Testis (tissue), 3 donors: ENCODE data around the gene ANKHD1. TPM values are rescaled to one million over a fixed set of nuclear protein-coding genes. Genes with fewer than 3 reads are reported as not detected.

Experiments
- DNase-seq: peaks from one replicate; pipeline ENCODE4 v3.0.0-alpha.2; 2019
- H3K27ac ChIP-seq, 2 donors: fragments of 200-600 bp; sonication (generic); one replicate each; pipeline ENCODE4 v1.5.1; 2019
- H3K27me3 ChIP-seq: fragments of 200-600 bp; sonication (generic); one replicate; pipeline ENCODE4 v1.5.1; 2019
- H3K36me3 ChIP-seq: fragments of 200-600 bp; sonication (generic); one replicate; pipeline ENCODE4 v1.5.1; 2017; ENCODE audit warnings: low read depth; ENCODE audit errors: missing control alignments
- H3K4me1 ChIP-seq: fragments of 200-600 bp; sonication (generic); one replicate; pipeline ENCODE4 v1.5.1; 2019
- H3K4me3 ChIP-seq, 2 donors: fragments of 200-600 bp; sonication (generic); one replicate each; pipeline ENCODE4 v1.5.1; 2017 to 2019
- H3K9me3 ChIP-seq: fragments of 200-600 bp; sonication (generic); one replicate; pipeline ENCODE4 v1.5.1; 2017
- CTCF ChIP-seq, 3 experiments: fragments of 450-650 bp in 2 of 3; fragments of 200-600 bp in 1 of 3; sonication (generic) in 1 of 3; IDR thresholded peaks; one replicate each; pipeline ENCODE4 v1.5.1; 2016 to 2019; ENCODE audit warnings: antibody characterized with exemption in 3 of 3, mild to moderate bottlenecking in 2 of 3, moderate library complexity in 1 of 3
- POLR2A ChIP-seq: fragments of 450-650 bp; IDR thresholded peaks from one replicate; pipeline ENCODE4 v1.6.1; 2017; ENCODE audit warnings: antibody characterized with exemption, mild to moderate bottlenecking, moderate library complexity
- WGBS, 2 donors: methylation state at CpG; one replicate each; pipeline ENCODE4 v1.1.5; 2018; 5-methylcytosine and 5-hydroxymethylcytosine counted together
- intact Hi-C: fragments of 100-400 bp; cut with DNase I; formaldehyde crosslinking; loops from one replicate; pipeline ENCODE4 v1.15.1; 2023; ENCODE audit warnings: low total_unique reads
- polyA plus RNA-seq: library from polyadenylated mRNA; stranded (reverse); fragments of 350-450 nt; fragmentation: Illumina TruSeq; extraction: RNeasy Lipid Tissue Mini Kit (QIAGEN cat#74804); gene quantifications from one replicate; pipeline ENCODE4 v1.2.3, GENCODE V29; 2014; ENCODE audit warnings: low read depth, low replicate concordance; ENCODE audit not compliant: insufficient read depth
- total RNA-seq, 2 donors: library from RNA; depleted of rRNA; stranded (reverse); fragments of >200 nt; gene quantifications; one replicate each; pipeline ENCODE4 v1.2.3, GENCODE V29; 2016

The ANKHD1 gene
- total and polyA plus RNA-seq, 3 donors from 2014 or later = 70.0 to 172 (median 170) TPM

GRCh38 chr5:140361901-140362300 lies 39.7 kb upstream of the ANKHD1 start:
- H3K4me1 ChIP-seq = no peaks in the 10 kb centered on the region
- H3K27ac ChIP-seq = no peak overlapping the region
- intact Hi-C loops = no loop called here
- no peaks in the 10 kb centered on the region for H3K9me3 ChIP-seq
- TF ChIP-seq POLR2A (no peak), CTCF (IDR thresholded peaks at IDR 0.05) (no peak)
- WGBS, 2 donors = 94 to 100% methylated on average over 2 of the region's 2 CpGs
- no peak for DNase-seq
- no peaks in the 10 kb centered on the region for H3K27me3 ChIP-seq
- H3K4me3 ChIP-seq = no peak overlapping the region
- no peaks in the 10 kb centered on the region for H3K36me3 ChIP-seq

- Histone ChIP-seq H3K36me3 (no peaks in the 10 kb centered on the region), H3K27me3 (no peaks in the 10 kb centered on the region), H3K4me1 (no peaks in the 10 kb centered on the region), H3K27ac (no peak overlapping the region), H3K9me3 (no peaks in the 10 kb centered on the region), H3K4me3 (no peak overlapping the region)
- intact Hi-C loops = no loop called here
- DNase-seq = no peak
- 91 to 95% methylated on average over 8 of the region's 8 CpGs for WGBS, 2 donors
- TF ChIP-seq CTCF (IDR thresholded peaks at IDR 0.05) (no peak), POLR2A (no peak)
Observed at GRCh38 chr5:140362311-140362710, 39.3 kb upstream of the ANKHD1 start.

GRCh38 chr5:140362875-140363630 lies 38.6 kb upstream of the ANKHD1 start:
- H3K4me3 ChIP-seq = peak overlapping the region in 1 of 2 donors; percentile 15
- DNase-seq = peak; percentile 86
- intact Hi-C loops = no loop called here
- TF ChIP-seq CTCF (IDR thresholded peaks at IDR 0.05) = peak; percentile 81 to 96 (median 84)
- no peak for TF ChIP-seq POLR2A
- H3K4me1 ChIP-seq = no peaks in the 10 kb centered on the region
- no peaks in the 10 kb centered on the region for H3K9me3 ChIP-seq
- no peaks in the 10 kb centered on the region for H3K36me3 ChIP-seq
- no peaks in the 10 kb centered on the region for H3K27me3 ChIP-seq
- 15 to 19% methylated on average over 15 to 29 of the region's 29 CpGs for WGBS, 2 donors
- no peak overlapping the region for H3K27ac ChIP-seq

GRCh38 chr5:140363631-140364471 lies 37.8 kb upstream of the ANKHD1 start:
- Histone ChIP-seq H3K27me3 (no peaks in the 10 kb centered on the region), H3K9me3 (no peaks in the 10 kb centered on the region), H3K4me1 (no peaks in the 10 kb centered on the region), H3K36me3 (no peaks in the 10 kb centered on the region), H3K27ac (no peak overlapping the region), H3K4me3 (peak overlapping the region in 1 of 2 donors; percentile 15)
- intact Hi-C loops = no loop called here
- DNase-seq = no peak
- TF ChIP-seq POLR2A (no peak), CTCF (IDR thresholded peaks at IDR 0.05) (no peak)
- 35 to 60% methylated on average over 6 to 19 of the region's 20 CpGs for WGBS, 2 donors
